Suprapubic skin (tissue), 4 donors: Measurements from ENCODE around the gene AADACL2.

ENCODE experiments used
- EP300 ChIP-seq: sonication (generic); formaldehyde crosslinking; IDR thresholded peaks from one replicate; pipeline ENCODE4 v1.6.1; 2017; ENCODE audit warnings: antibody characterized with exemption
- POLR2A ChIP-seq, 2 donors: fragments of 450-650 bp; IDR thresholded peaks; one replicate each; pipeline ENCODE4 v1.6.1; 2017; ENCODE audit warnings: antibody characterized with exemption in 2 of 2, mild to moderate bottlenecking in 2 of 2, moderate library complexity in 2 of 2
- POLR2AphosphoS5 ChIP-seq, 3 donors: sonication (generic); formaldehyde crosslinking; IDR thresholded peaks; one replicate each; pipeline ENCODE4 v1.6.1; 2017; ENCODE audit warnings: antibody characterized with exemption in 3 of 3
- TF ChIP-seq, protein P1 (sequence below), 2 donors: fragments of 200-600 bp in 1 of 2; fragments of 450-650 bp in 1 of 2; sonication (generic) in 1 of 2; IDR thresholded peaks; one replicate each; pipeline ENCODE4 v1.5.1; 2016 to 2019; ENCODE audit warnings: antibody characterized with exemption in 2 of 2, mild to moderate bottlenecking in 1 of 2, moderate library complexity in 1 of 2

DNA sequence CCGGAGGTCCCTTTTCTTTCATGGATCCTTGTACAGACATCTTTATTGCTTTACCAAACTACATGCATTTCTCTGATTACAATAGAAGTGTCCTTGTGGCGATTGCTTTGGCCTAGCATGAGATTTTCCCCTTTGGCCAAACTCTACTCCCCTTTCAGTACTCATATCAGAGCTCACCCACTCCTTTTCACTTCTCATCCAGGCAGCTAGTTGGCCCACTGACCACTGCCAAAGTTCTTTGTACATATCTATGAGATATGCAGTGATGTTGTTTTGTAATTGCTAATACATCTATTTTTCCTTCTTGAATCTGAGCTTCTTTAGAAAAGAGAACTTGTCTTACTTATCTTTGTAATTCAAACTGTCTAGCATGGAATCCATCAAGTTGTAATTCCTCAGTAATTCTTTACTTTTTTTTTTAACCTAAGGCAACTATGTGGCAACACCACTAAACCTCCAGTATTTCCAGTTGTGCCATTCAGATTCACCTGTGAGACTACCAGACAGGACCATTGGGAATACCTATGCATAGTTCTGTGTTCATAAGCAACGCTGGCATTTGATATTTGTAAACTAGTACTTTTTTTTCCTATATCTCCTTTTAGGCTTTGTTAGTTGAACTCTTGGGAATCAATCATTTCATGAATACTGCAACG lies 39.2 kb downstream of the AADACL2 start:
- no peak for TF ChIP-seq EP300
- TF ChIP-seq, protein P1, sequence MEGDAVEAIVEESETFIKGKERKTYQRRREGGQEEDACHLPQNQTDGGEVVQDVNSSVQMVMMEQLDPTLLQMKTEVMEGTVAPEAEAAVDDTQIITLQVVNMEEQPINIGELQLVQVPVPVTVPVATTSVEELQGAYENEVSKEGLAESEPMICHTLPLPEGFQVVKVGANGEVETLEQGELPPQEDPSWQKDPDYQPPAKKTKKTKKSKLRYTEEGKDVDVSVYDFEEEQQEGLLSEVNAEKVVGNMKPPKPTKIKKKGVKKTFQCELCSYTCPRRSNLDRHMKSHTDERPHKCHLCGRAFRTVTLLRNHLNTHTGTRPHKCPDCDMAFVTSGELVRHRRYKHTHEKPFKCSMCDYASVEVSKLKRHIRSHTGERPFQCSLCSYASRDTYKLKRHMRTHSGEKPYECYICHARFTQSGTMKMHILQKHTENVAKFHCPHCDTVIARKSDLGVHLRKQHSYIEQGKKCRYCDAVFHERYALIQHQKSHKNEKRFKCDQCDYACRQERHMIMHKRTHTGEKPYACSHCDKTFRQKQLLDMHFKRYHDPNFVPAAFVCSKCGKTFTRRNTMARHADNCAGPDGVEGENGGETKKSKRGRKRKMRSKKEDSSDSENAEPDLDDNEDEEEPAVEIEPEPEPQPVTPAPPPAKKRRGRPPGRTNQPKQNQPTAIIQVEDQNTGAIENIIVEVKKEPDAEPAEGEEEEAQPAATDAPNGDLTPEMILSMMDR (IDR thresholded peaks at IDR 0.05) = no peak
- TF ChIP-seq POLR2AphosphoS5 (IDR thresholded peaks at IDR 0.05) = no peak
- TF ChIP-seq POLR2A (IDR thresholded peaks at IDR 0.05) = no peak
